ENCODE results near the gene BTBD1. TPM values are rescaled to one million over a fixed set of nuclear protein-coding genes. Genes with fewer than 3 reads are reported as not detected.

BTBD1 gene
- total RNA-seq, 4 donors from 2014 or later: 79.8 to 105 (median 99.4) TPM

GRCh38 chr15:83113881-83114674 is 47.0 kb upstream of the BTBD1 start:
- peaks cover 0 to 2% of the 10 kb centered on the region in 2 donors for H3K27me3 ChIP-seq
- H3K9me3 ChIP-seq: no peaks in the 10 kb centered on the region
- H3K36me3 ChIP-seq: peaks cover 0 to 22% (median 0%) of the 10 kb centered on the region in 3 donors
- DNase-seq (ENCODE audit: low spot score in 2 of 2): no peak
- peaks cover 0 to 13% (median 2%) of the 10 kb centered on the region in 4 donors for H3K4me1 ChIP-seq
- 79 to 90% methylated on average over 5 of the region's 5 CpGs for WGBS, 2 donors
- H3K27ac ChIP-seq: no peak overlapping the region
- no peak overlapping the region for H3K4me3 ChIP-seq
- TF ChIP-seq CTCF (IDR thresholded peaks at IDR 0.05) (no peak), EP300 (IDR thresholded peaks at IDR 0.05) (no peak), POLR2A (IDR thresholded peaks at IDR 0.05) (no peak)

GRCh38 chr15:83112956-83113299 is 45.9 kb upstream of the BTBD1 start:
- Histone ChIP-seq H3K27ac (peak overlapping the region in 1 of 4 donors; percentile 29), H3K36me3 (peaks cover 0 to 22% (median 0%) of the 10 kb centered on the region in 3 donors), H3K9me3 (no peaks in the 10 kb centered on the region), H3K27me3 (peaks cover 0 to 13% of the 10 kb centered on the region in 2 donors), H3K4me3 (no peak overlapping the region), H3K4me1 (peaks cover 0 to 17% (median 4%) of the 10 kb centered on the region in 4 donors)
- WGBS, 2 donors: 31 to 42% methylated on average over 3 of the region's 3 CpGs
- TF ChIP-seq EP300 (IDR thresholded peaks at IDR 0.05) (no peak), CTCF (IDR thresholded peaks at IDR 0.05) (no peak), POLR2A (IDR thresholded peaks at IDR 0.05) (no peak)
- DNase-seq (ENCODE audit: low spot score in 2 of 2): no peak

GRCh38 chr15:83112233-83112955 is 45.3 kb upstream of the BTBD1 start:
- Histone ChIP-seq H3K27me3 (peaks cover 0 to 18% of the 10 kb centered on the region in 2 donors), H3K9me3 (no peaks in the 10 kb centered on the region), H3K27ac (no peak overlapping the region), H3K4me1 (peaks cover 0 to 22% (median 7%) of the 10 kb centered on the region in 4 donors), H3K4me3 (no peak overlapping the region), H3K36me3 (peaks cover 0 to 22% (median 0%) of the 10 kb centered on the region in 3 donors)
- 45 to 57% methylated on average over 8 of the region's 8 CpGs for WGBS, 2 donors
- DNase-seq (ENCODE audit: low spot score in 2 of 2): no peak
- no peak for TF ChIP-seq POLR2A (IDR thresholded peaks at IDR 0.05)
- TF ChIP-seq EP300 (IDR thresholded peaks at IDR 0.05): no peak
- TF ChIP-seq CTCF (IDR thresholded peaks at IDR 0.05): no peak

DNA sequence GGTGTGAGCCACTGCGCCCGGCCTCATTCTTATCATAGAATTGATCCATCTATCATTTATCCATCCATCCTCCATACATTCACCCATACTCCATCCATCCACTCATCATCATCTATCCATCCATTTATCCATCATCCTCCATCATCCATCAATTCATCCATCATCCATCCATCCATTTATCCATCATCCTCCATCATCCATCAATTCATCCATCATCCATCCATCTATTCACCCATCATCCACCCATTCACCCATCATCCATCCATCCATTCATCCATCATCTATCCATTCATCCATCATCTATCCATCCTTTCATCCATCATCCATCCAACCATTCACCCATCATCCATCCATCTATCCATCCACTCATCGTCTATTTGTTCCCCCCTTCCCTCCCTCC is 44.1 kb upstream of the BTBD1 start:
- Histone ChIP-seq H3K27ac (no peak overlapping the region), H3K36me3 (peaks cover 0 to 22% (median 0%) of the 10 kb centered on the region in 3 donors), H3K9me3 (no peaks in the 10 kb centered on the region), H3K4me1 (peaks cover 0 to 31% (median 7%) of the 10 kb centered on the region in 4 donors), H3K4me3 (no peak overlapping the region), H3K27me3 (peaks cover 0 to 27% of the 10 kb centered on the region in 2 donors)
- no peak for DNase-seq (ENCODE audit: low spot score in 2 of 2)
- WGBS, 2 donors: 93 to 94% methylated on average over 3 of the region's 3 CpGs
- no peak for TF ChIP-seq CTCF (IDR thresholded peaks at IDR 0.05)
- TF ChIP-seq EP300 (IDR thresholded peaks at IDR 0.05): no peak
- no peak for TF ChIP-seq POLR2A (IDR thresholded peaks at IDR 0.05)

GRCh38 chr15:83110381-83110780 is 43.3 kb upstream of the BTBD1 start:
- H3K9me3 ChIP-seq: no peaks in the 10 kb centered on the region
- DNase-seq (ENCODE audit: low spot score in 2 of 2): no peak
- peaks cover 0 to 19% (median 0%) of the 10 kb centered on the region in 3 donors for H3K36me3 ChIP-seq
- H3K4me3 ChIP-seq: no peak overlapping the region
- H3K27me3 ChIP-seq: peaks cover 0 to 34% of the 10 kb centered on the region in 2 donors
- H3K4me1 ChIP-seq: peaks cover 0 to 31% (median 7%) of the 10 kb centered on the region in 4 donors
- TF ChIP-seq POLR2A (IDR thresholded peaks at IDR 0.05) (no peak), EP300 (IDR thresholded peaks at IDR 0.05) (no peak), CTCF (IDR thresholded peaks at IDR 0.05) (no peak)
- no peak overlapping the region for H3K27ac ChIP-seq
- WGBS, 2 donors: 84 to 90% methylated on average over 3 of the region's 3 CpGs
